Measurements from ENCODE around the gene BAIAP3.

The BAIAP3 gene

GRCh38 chr16:1335996-1336395, 2.6 kb downstream of the BAIAP3 start:
- Histone ChIP-seq H3K9me3 (ENCODE audit: control insufficient read depth in 2 of 2, low read length in 2 of 2) (no peaks in the 10 kb centered on the region), H3K4me1 (ENCODE audit: control insufficient read depth, insufficient read depth, low read length) (peaks cover 24% of the 10 kb centered on the region), H3K36me3 (ENCODE audit: control insufficient read depth in 2 of 2, insufficient read depth in 2 of 2, low read length in 2 of 2) (no peaks in the 10 kb centered on the region), H3K27me3 (ENCODE audit: control insufficient read depth in 1 of 2, insufficient read depth in 2 of 2, low read length in 2 of 2) (peaks cover 24 to 49% of the 10 kb centered on the region in 2 donors), H3K9ac (ENCODE audit: low read length in 2 of 2) (no peak overlapping the region), H3K4me3 (ENCODE audit: low read length in 2 of 2) (no peak overlapping the region), H3K27ac (ENCODE audit: low read length) (no peak overlapping the region)

GRCh38 chr16:1336619-1337018, 3.2 kb downstream of the BAIAP3 start:
- Histone ChIP-seq H3K27ac (ENCODE audit: low read length) (no peak overlapping the region), H3K9me3 (ENCODE audit: control insufficient read depth in 2 of 2, low read length in 2 of 2) (no peaks in the 10 kb centered on the region), H3K4me1 (ENCODE audit: control insufficient read depth, insufficient read depth, low read length) (peaks cover 21% of the 10 kb centered on the region), H3K4me3 (ENCODE audit: low read length in 2 of 2) (no peak overlapping the region), H3K36me3 (ENCODE audit: control insufficient read depth in 2 of 2, insufficient read depth in 2 of 2, low read length in 2 of 2) (no peaks in the 10 kb centered on the region), H3K27me3 (ENCODE audit: control insufficient read depth in 1 of 2, insufficient read depth in 2 of 2, low read length in 2 of 2) (peaks cover 21 to 45% of the 10 kb centered on the region in 2 donors), H3K9ac (ENCODE audit: low read length in 2 of 2) (no peak overlapping the region)

- Histone ChIP-seq H3K4me1 (ENCODE audit: control insufficient read depth, insufficient read depth, low read length) (peaks cover 18% of the 10 kb centered on the region), H3K9ac (ENCODE audit: low read length in 2 of 2) (no peak overlapping the region), H3K27me3 (ENCODE audit: control insufficient read depth in 1 of 2, insufficient read depth in 2 of 2, low read length in 2 of 2) (peaks cover 18 to 36% of the 10 kb centered on the region in 2 donors), H3K9me3 (ENCODE audit: control insufficient read depth in 2 of 2, low read length in 2 of 2) (no peaks in the 10 kb centered on the region), H3K36me3 (ENCODE audit: control insufficient read depth in 2 of 2, insufficient read depth in 2 of 2, low read length in 2 of 2) (no peaks in the 10 kb centered on the region), H3K27ac (ENCODE audit: low read length) (no peak overlapping the region), H3K4me3 (ENCODE audit: low read length in 2 of 2) (no peak overlapping the region)
Observed at GRCh38 chr16:1337486-1337885, 4.0 kb downstream of the BAIAP3 start.

- H3K27ac ChIP-seq (ENCODE audit: low read length), result no peak overlapping the region
Observed at GRCh38 chr16:1338119-1338730, 4.8 kb downstream of the BAIAP3 start.

GRCh38 chr16:1338855-1339675, 5.6 kb downstream of the BAIAP3 start:
- no peaks in the 10 kb centered on the region for H3K9me3 ChIP-seq (ENCODE audit: control insufficient read depth in 2 of 2, low read length in 2 of 2)
- peaks cover 15 to 22% of the 10 kb centered on the region in 2 donors for H3K27me3 ChIP-seq (ENCODE audit: control insufficient read depth in 1 of 2, insufficient read depth in 2 of 2, low read length in 2 of 2)
- no peak overlapping the region for H3K27ac ChIP-seq (ENCODE audit: low read length)
- H3K36me3 ChIP-seq (ENCODE audit: control insufficient read depth in 2 of 2, insufficient read depth in 2 of 2, low read length in 2 of 2), result no peaks in the 10 kb centered on the region
- peaks cover 14% of the 10 kb centered on the region for H3K4me1 ChIP-seq (ENCODE audit: control insufficient read depth, insufficient read depth, low read length)
- H3K4me3 ChIP-seq (ENCODE audit: low read length in 2 of 2), result no peak overlapping the region
- no peak overlapping the region for H3K9ac ChIP-seq (ENCODE audit: low read length in 2 of 2)

More at GRCh38 chr16:1338119-1338730, 4.8 kb downstream of the BAIAP3 start:
- H3K27me3 ChIP-seq (ENCODE audit: control insufficient read depth in 1 of 2, insufficient read depth in 2 of 2, low read length in 2 of 2), result peaks cover 16 to 29% of the 10 kb centered on the region in 2 donors
- H3K4me3 ChIP-seq (ENCODE audit: low read length in 2 of 2), result no peak overlapping the region
- no peaks in the 10 kb centered on the region for H3K9me3 ChIP-seq (ENCODE audit: control insufficient read depth in 2 of 2, low read length in 2 of 2)
- H3K9ac ChIP-seq (ENCODE audit: low read length in 2 of 2), result no peak overlapping the region
- peaks cover 19% of the 10 kb centered on the region for H3K4me1 ChIP-seq (ENCODE audit: control insufficient read depth, insufficient read depth, low read length)
- H3K36me3 ChIP-seq (ENCODE audit: control insufficient read depth in 2 of 2, insufficient read depth in 2 of 2, low read length in 2 of 2), result no peaks in the 10 kb centered on the region

- Histone ChIP-seq H3K4me3 (ENCODE audit: low read length in 2 of 2) (no peak overlapping the region), H3K27me3 (ENCODE audit: control insufficient read depth in 1 of 2, insufficient read depth in 2 of 2, low read length in 2 of 2) (peaks cover 2 to 3% of the 10 kb centered on the region in 2 donors), H3K4me1 (ENCODE audit: control insufficient read depth, insufficient read depth, low read length) (peaks cover 11% of the 10 kb centered on the region), H3K36me3 (ENCODE audit: control insufficient read depth in 2 of 2, insufficient read depth in 2 of 2, low read length in 2 of 2) (no peaks in the 10 kb centered on the region), H3K27ac (ENCODE audit: low read length) (no peak overlapping the region), H3K9ac (ENCODE audit: low read length in 2 of 2) (no peak overlapping the region), H3K9me3 (ENCODE audit: control insufficient read depth in 2 of 2, low read length in 2 of 2) (no peaks in the 10 kb centered on the region)
Observed at GRCh38 chr16:1340730-1341494, 7.5 kb downstream of the BAIAP3 start.

- H3K4me3 ChIP-seq (ENCODE audit: low read length in 2 of 2), result no peak overlapping the region
- no peak overlapping the region for H3K27ac ChIP-seq (ENCODE audit: low read length)
- H3K9me3 ChIP-seq (ENCODE audit: control insufficient read depth in 2 of 2, low read length in 2 of 2), result no peaks in the 10 kb centered on the region
- H3K27me3 ChIP-seq (ENCODE audit: control insufficient read depth in 1 of 2, insufficient read depth in 2 of 2, low read length in 2 of 2), result peaks cover 0 to 2% of the 10 kb centered on the region in 2 donors
- no peak overlapping the region for H3K9ac ChIP-seq (ENCODE audit: low read length in 2 of 2)
- H3K36me3 ChIP-seq (ENCODE audit: control insufficient read depth in 2 of 2, insufficient read depth in 2 of 2, low read length in 2 of 2), result no peaks in the 10 kb centered on the region
- H3K4me1 ChIP-seq (ENCODE audit: control insufficient read depth, insufficient read depth, low read length), result peaks cover 11% of the 10 kb centered on the region
Observed at GRCh38 chr16:1341495-1342420, 8.3 kb downstream of the BAIAP3 start.

- H3K4me3 ChIP-seq (ENCODE audit: low read length in 2 of 2), result no peak overlapping the region
Observed at GRCh38 chr16:1342526-1343427, 9.3 kb downstream of the BAIAP3 start.

GRCh38 chr16:1343428-1344242, 10.2 kb downstream of the BAIAP3 start:
- H3K4me3 ChIP-seq (ENCODE audit: low read length in 2 of 2), result no peak overlapping the region
- no peak overlapping the region for H3K27ac ChIP-seq (ENCODE audit: low read length)
- H3K27me3 ChIP-seq (ENCODE audit: control insufficient read depth in 1 of 2, insufficient read depth in 2 of 2, low read length in 2 of 2), result peaks cover 0 to 2% of the 10 kb centered on the region in 2 donors
- no peaks in the 10 kb centered on the region for H3K9me3 ChIP-seq (ENCODE audit: control insufficient read depth in 2 of 2, low read length in 2 of 2)
- peaks cover 11% of the 10 kb centered on the region for H3K4me1 ChIP-seq (ENCODE audit: control insufficient read depth, insufficient read depth, low read length)
- no peak overlapping the region for H3K9ac ChIP-seq (ENCODE audit: low read length in 2 of 2)
- no peaks in the 10 kb centered on the region for H3K36me3 ChIP-seq (ENCODE audit: control insufficient read depth in 2 of 2, insufficient read depth in 2 of 2, low read length in 2 of 2)

More at GRCh38 chr16:1342526-1343427, 9.3 kb downstream of the BAIAP3 start:
- peaks cover 0 to 2% of the 10 kb centered on the region in 2 donors for H3K27me3 ChIP-seq (ENCODE audit: control insufficient read depth in 1 of 2, insufficient read depth in 2 of 2, low read length in 2 of 2)
- no peak overlapping the region for H3K9ac ChIP-seq (ENCODE audit: low read length in 2 of 2)
- H3K36me3 ChIP-seq (ENCODE audit: control insufficient read depth in 2 of 2, insufficient read depth in 2 of 2, low read length in 2 of 2), result no peaks in the 10 kb centered on the region
- H3K4me1 ChIP-seq (ENCODE audit: control insufficient read depth, insufficient read depth, low read length), result peaks cover 11% of the 10 kb centered on the region
- no peaks in the 10 kb centered on the region for H3K9me3 ChIP-seq (ENCODE audit: control insufficient read depth in 2 of 2, low read length in 2 of 2)
- H3K27ac ChIP-seq (ENCODE audit: low read length), result no peak overlapping the region
